H1 (cell line): ENCODE results near the gene MGRN1. TPM values are rescaled to one million over a fixed set of nuclear protein-coding genes. Genes with fewer than 3 reads are reported as not detected.

Experiments
- CTCF ChIA-PET: fragments of 300-600 bp; sonication (Branson Sonifier 250); formaldehyde crosslinking; loops from one replicate; lab custom pipeline; 2021; ENCODE audit not compliant: partially characterized antibody; lab: Charles Lee
- POLR2A ChIA-PET: fragments of 300-600 bp; sonication (Branson Sonifier 250); formaldehyde crosslinking; loops from one replicate; lab custom pipeline; 2021; ENCODE audit warnings: inconsistent platforms; ENCODE audit not compliant: partially characterized antibody; lab: Charles Lee
- DNase-seq, 2 experiments: peaks; one replicate each; pipeline versions ENCODE4 v3.0.0 to v3.0.0-alpha.2; 2010 to 2022; ENCODE audit warnings: low spot score in 2 of 2, low read depth in 1 of 2, mixed read lengths in 1 of 2
- FAIRE-seq: peaks from 2 replicates; lab custom pipeline; 2011; peaks lifted over from hg19 to GRCh38; lab: Jason Lieb, UNC
- H2AFZ ChIP-seq: 2 replicates; pipeline ENCODE4 v1.8.1; 2012; ENCODE audit warnings: low read length, inconsistent platforms
- H2AK5ac ChIP-seq: 2 replicates; pipeline ENCODE4 v1.6.1; 2013; ENCODE audit warnings: low read depth, low read length
- H2BK120ac ChIP-seq: replicated peaks from 2 replicates; pipeline ENCODE3; 2013; ENCODE audit warnings: low read depth, low read length, inconsistent platforms
- H2BK12ac ChIP-seq: 2 replicates; pipeline ENCODE4 v1.6.1; 2013; ENCODE audit warnings: low read depth, low read length
- H2BK15ac ChIP-seq: 2 replicates; pipeline ENCODE4 v1.6.1; 2013; ENCODE audit warnings: low read length
- H2BK20ac ChIP-seq: 2 replicates; pipeline ENCODE4 v1.6.1; 2013; ENCODE audit warnings: low read length
- H2BK5ac ChIP-seq: 2 replicates; pipeline ENCODE4 v1.6.1; 2013; ENCODE audit warnings: low read depth, low read length
- H3K14ac ChIP-seq: 2 replicates; pipeline ENCODE4 v1.6.1; 2013; ENCODE audit warnings: inconsistent platforms; ENCODE audit not compliant: insufficient read length
- H3K18ac ChIP-seq: 2 replicates; pipeline ENCODE4 v1.6.1; 2013; ENCODE audit warnings: low read length; ENCODE audit errors: extremely low read depth
- H3K23ac ChIP-seq: 2 replicates; pipeline ENCODE4 v1.6.1; 2013; ENCODE audit warnings: inconsistent platforms; ENCODE audit not compliant: insufficient read length
- H3K23me2 ChIP-seq: 2 replicates; pipeline ENCODE4 v1.6.1; 2013; ENCODE audit warnings: low read depth, low read length
- H3K27ac ChIP-seq: 2 replicates; pipeline ENCODE4 v1.6.1; 2011; ENCODE audit warnings: low read depth, low read length, inconsistent platforms
- H3K27me3 ChIP-seq, 4 experiments: replicated peaks in 1 of 4; 1 replicate in 1 of 4; 2 replicates in 3 of 4; pipeline versions ENCODE4 v1.6.1 to v1.8.1; 2011 to 2013; ENCODE audit warnings: low read length in 3 of 4, mild to moderate bottlenecking in 3 of 4, inconsistent platforms in 2 of 4, mixed read lengths in 2 of 4, moderate library complexity in 1 of 4; ENCODE audit not compliant: control insufficient read depth in 3 of 4, insufficient read depth in 3 of 4; ENCODE audit errors: extremely low read depth in 1 of 4
- H3K36me3 ChIP-seq, 4 experiments: 2 replicates each; pipeline versions ENCODE4 v1.6.1 to v1.8.1; 2011 to 2013; ENCODE audit warnings: mild to moderate bottlenecking in 4 of 4, low read length in 3 of 4, moderate library complexity in 2 of 4, control low read depth in 1 of 4, inconsistent platforms in 1 of 4; ENCODE audit not compliant: insufficient read depth in 4 of 4, control insufficient read depth in 2 of 4
- H3K4ac ChIP-seq: replicated peaks from 2 replicates; pipeline ENCODE3; 2013; ENCODE audit warnings: low read length, low read depth, mixed read lengths, inconsistent platforms; ENCODE audit not compliant: insufficient read length
- H3K4me1 ChIP-seq, 4 experiments: replicated peaks in 1 of 4; 1 replicate in 1 of 4; 2 replicates in 3 of 4; pipeline versions ENCODE4 v1.6.1 to v1.8.1; 2011 to 2013; ENCODE audit warnings: low read length in 3 of 4, inconsistent platforms in 2 of 4, mixed read lengths in 1 of 4; ENCODE audit not compliant: insufficient read depth in 4 of 4, control insufficient read depth in 3 of 4
- H3K4me2 ChIP-seq, 2 experiments: 2 replicates each; pipeline versions ENCODE4 v1.6.1 to v1.8.1; 2011 to 2013; ENCODE audit warnings: low read depth in 2 of 2, low read length in 2 of 2, control low read depth in 1 of 2, inconsistent platforms in 1 of 2, mild to moderate bottlenecking in 1 of 2; ENCODE audit not compliant: insufficient read depth in 1 of 2
- H3K4me3 ChIP-seq, 4 experiments: fragments of 200-600, 300-600 bp in 1 of 4; sonication (generic), shearing (Covaris generic), sonication (Bioruptor Twin) in 1 of 4; 2 replicates each; pipeline versions ENCODE4 v1.5.1 to v1.8.1; 2011 to 2016; ENCODE audit warnings: low read length in 4 of 4, low read depth in 3 of 4, control low read depth in 2 of 4, inconsistent platforms in 2 of 4, mild to moderate bottlenecking in 2 of 4, mixed read lengths in 1 of 4, moderate library complexity in 1 of 4; ENCODE audit not compliant: insufficient read depth in 2 of 4; ENCODE audit errors: extremely low read depth in 1 of 4
- H3K56ac ChIP-seq: replicated peaks from 2 replicates; pipeline ENCODE3; 2013; ENCODE audit warnings: low read depth, mild to moderate bottlenecking, mixed read lengths, low read length, inconsistent platforms; ENCODE audit not compliant: insufficient read length
- H3K79me1 ChIP-seq: 2 replicates; pipeline ENCODE4 v1.6.1; 2013; ENCODE audit warnings: low read depth, low read length, control low read depth
- H3K79me2 ChIP-seq, 2 experiments: 2 replicates each; pipeline versions ENCODE4 v1.6.1 to v1.8.1; 2012 to 2013; ENCODE audit warnings: low read length in 2 of 2, mild to moderate bottlenecking in 2 of 2, inconsistent platforms in 1 of 2; ENCODE audit not compliant: insufficient read depth in 2 of 2, control insufficient read depth in 1 of 2
- H3K9ac ChIP-seq, 4 experiments: replicated peaks in 1 of 4; 1 replicate in 1 of 4; 2 replicates in 3 of 4; pipeline versions ENCODE4 v1.6.1 to v1.8.1; 2011 to 2013; ENCODE audit warnings: low read depth in 3 of 4, low read length in 3 of 4, control low read depth in 2 of 4, mild to moderate bottlenecking in 2 of 4, moderate library complexity in 2 of 4, inconsistent platforms in 1 of 4; ENCODE audit errors: extremely low read depth in 1 of 4
- H3K9me3 ChIP-seq, 2 experiments: 2 replicates each; pipeline versions ENCODE4 v1.6.1 to v1.8.1; 2012 to 2013; ENCODE audit warnings: mild to moderate bottlenecking in 2 of 2, moderate library complexity in 2 of 2, control low read depth in 1 of 2, inconsistent platforms in 1 of 2, low read depth in 1 of 2, low read length in 1 of 2, mixed read lengths in 1 of 2; ENCODE audit not compliant: insufficient read depth in 2 of 2
- H4K20me1 ChIP-seq, 2 experiments: replicated peaks in 1 of 2; 2 replicates each; pipeline versions ENCODE3 to v1.8.1; 2011 to 2013; ENCODE audit warnings: inconsistent platforms in 2 of 2, low read length in 2 of 2, mild to moderate bottlenecking in 1 of 2; ENCODE audit not compliant: insufficient read depth in 2 of 2, control insufficient read depth in 1 of 2
- H4K5ac ChIP-seq: 2 replicates; pipeline ENCODE4 v1.6.1; 2013; ENCODE audit warnings: low read length, low read depth, mixed read lengths, inconsistent platforms; ENCODE audit not compliant: insufficient read length
- H4K8ac ChIP-seq: 2 replicates; pipeline ENCODE4 v1.8.0; 2013; ENCODE audit warnings: mild to moderate bottlenecking, moderate library complexity, low read length, inconsistent platforms; ENCODE audit not compliant: insufficient read depth; ENCODE audit errors: extremely low read depth
- H4K91ac ChIP-seq: replicated peaks from 2 replicates; pipeline ENCODE3; 2013; ENCODE audit warnings: low read length, mixed read lengths, inconsistent platforms; ENCODE audit not compliant: insufficient read length
- POLR2AphosphoS5 ChIP-seq: IDR thresholded peaks from 2 replicates; pipeline ENCODE4 v1.6.1; 2011; ENCODE audit warnings: low read depth, low read length
- TBP ChIP-seq: IDR thresholded peaks from 2 replicates; pipeline ENCODE4 v1.6.1; 2011; ENCODE audit warnings: low read depth, low read length, improper control_type of control experiment
- WGBS, 2 experiments: shearing (Covaris generic) in 1 of 2; methylation state at CpG; one replicate each; pipeline versions ENCODE4 v1.1.6 to v1.1.7; 2013 to 2015; ENCODE audit warnings: low lambda C conversion rate in 2 of 2, mixed read lengths in 2 of 2, inconsistent platforms in 1 of 2, low coverage in 1 of 2, missing lambda C conversion rate in 1 of 2; ENCODE audit not compliant: insufficient replicate concordance in 2 of 2, insufficient coverage in 1 of 2, insufficient read length in 1 of 2; ENCODE audit errors: extremely low coverage in 1 of 2, missing lambda C conversion rate in 1 of 2; 5-methylcytosine and 5-hydroxymethylcytosine counted together
- polyA plus RNA-seq, 7 experiments: library from polyadenylated mRNA; depleted of rRNA in 3 of 7; stranded (reverse) in 5 of 7; unstranded in 2 of 7; fragments of >200 nt in 5 of 7; fragments of 200-250 nt in 2 of 7; gene quantifications; 1 replicate in 5 of 7; 2 replicates in 1 of 7; 4 replicates in 1 of 7; pipeline versions ENCODE4 v1.2.1 to v1.2.3, GENCODE V29; 2011 to 2013; ENCODE audit warnings: missing spikeins in 2 of 7, mixed read lengths in 2 of 7
- total RNA-seq: library from RNA; stranded (reverse); fragmentation: NEBNext Ultra II Directional; extraction: Animal tissue kit (Norgen Biotek cat#: 25700); gene quantifications from 2 replicates; pipeline ENCODE4 v1.2.1, GENCODE V29; 2021

MGRN1 gene
- total and polyA plus RNA-seq, 2 of the 8 experiments (the other 6 are each of a cell fraction or from before 2014, with no cell fraction given), result 15.0 to 82.3 TPM

DNA sequence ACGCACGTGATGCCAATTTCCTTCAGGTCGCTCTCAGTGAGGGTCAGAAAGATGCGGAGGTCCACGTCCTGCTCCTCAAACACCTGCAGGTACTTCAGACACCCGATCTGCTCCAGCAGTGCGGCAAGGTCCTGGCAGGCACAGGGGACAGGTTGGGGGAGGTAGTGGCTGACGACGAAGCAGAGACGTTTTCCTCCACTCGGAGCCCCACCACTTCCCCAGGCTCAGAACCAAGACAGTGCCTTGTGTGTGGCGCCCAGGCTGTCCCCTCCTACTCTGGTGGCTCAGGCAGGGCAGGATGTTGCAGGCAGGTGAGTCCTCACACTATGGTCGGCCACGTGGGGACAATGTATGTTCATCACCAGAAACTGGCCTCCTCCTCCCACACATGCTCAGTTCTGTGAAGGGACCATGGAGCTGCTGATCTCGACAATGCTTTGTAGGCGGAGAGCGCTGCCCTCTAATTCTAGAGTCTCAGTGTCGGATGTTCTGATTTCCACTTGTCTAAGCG lies 74.5 kb downstream of the MGRN1 start:
- Histone ChIP-seq H3K56ac (no peak overlapping the region), H4K5ac (no peak overlapping the region), H2AFZ (no peak overlapping the region), H3K23me2 (peaks cover under 1% of the 10 kb centered on the region; the same call in 1 of the 2 replicates), H2BK5ac (no peak overlapping the region), H2BK20ac (no peak overlapping the region), H4K91ac (no peak overlapping the region), H3K27me3 (no peaks in the 10 kb centered on the region), H3K4me1 (no peaks in the 10 kb centered on the region; a peak in 2 of 7 replicates), H3K36me3 (peaks cover 21 to 43% (median 42%) of the 10 kb centered on the region in 4 experiments), H4K20me1 (peaks cover 0 to 23% of the 10 kb centered on the region in 2 experiments), H3K23ac (no peak overlapping the region), H3K14ac (no peak overlapping the region), H3K9ac (no peak overlapping the region; a peak in 1 of 7 replicates), H2BK12ac (no peak overlapping the region), H4K8ac (no peak overlapping the region), H3K4me2 (no peak overlapping the region), H2BK15ac (no peak overlapping the region), H3K9me3 (no peaks in the 10 kb centered on the region), H2AK5ac (no peak overlapping the region), H3K27ac (no peak overlapping the region), H3K4me3 (no peak overlapping the region), H3K79me2 (peaks cover 0 to under 1% of the 10 kb centered on the region in 2 experiments; a peak in 1 of 4 replicates), H2BK120ac (no peak overlapping the region), H3K4ac (no peak overlapping the region), H3K18ac (no peak overlapping the region), H3K79me1 (no peaks in the 10 kb centered on the region)
- POLR2A ChIA-PET, result interaction anchor here (1.1 to 1.2 kb wide), 3 partner anchors 13 to 78 kb away, joined by 3 read pairs; no protein-coding TSS in a partner anchor
- FAIRE-seq (no peak), DNase-seq (no peak)
- CTCF ChIA-PET, result no interaction called here
- TF ChIP-seq POLR2AphosphoS5, result peak; percentile 22; the same call in 1 of the 2 replicates
- no peak for TF ChIP-seq TBP
- WGBS, 2 experiments, result 94% methylated on average over 18 of the region's 19 CpGs; no CpG with 5 or more reads in 1 of the 2 experiments
